Uterine smooth muscle cell (primary cell): ENCODE data around the gene SERPINB2. TPM values are rescaled to one million over a fixed set of nuclear protein-coding genes. Genes with fewer than 3 reads are reported as not detected.

Source experiments
- total RNA-seq: library from RNA; depleted of rRNA; stranded (reverse); fragments of >200 nt; gene quantifications from 2 replicates; pipeline ENCODE4 v1.2.3, GENCODE V29; 2014

SERPINB2 gene
- total RNA-seq = 2.4 and 3.1 TPM in 2 replicates

GRCh38 chr18:63887424-63887823 is at the start of gene SERPINB2:
TSS of gene SERPINB2 (plus strand) at chr18:63887705. CDS start at chr18:63891445, 3,740 bp downstream.

GRCh38 chr18:63907664-63908063 is 20.2 kb downstream of the SERPINB2 start, which contains the start of gene SERPINB10:
TSS of gene SERPINB10 (plus strand) at chr18:63907958. CDS start at chr18:63915511, 7,553 bp downstream.

GRCh38 chr18:63949068-63949737 is 61.7 kb downstream of the SERPINB2 start, which contains the start of gene HMSD:
TSS of gene HMSD (plus strand) at chr18:63949301. CDS start at chr18:63953456, 4,155 bp downstream.

Other genes starting within 250 kb of the SERPINB2 start
- not detected in 2 replicates for gene SERPINB4, start 243.4 kb upstream of the SERPINB2 start, total RNA-seq
- not detected in 2 replicates for gene SERPINB3, start 225.8 kb upstream of the SERPINB2 start, total RNA-seq
- gene SERPINB11, start 184.7 kb upstream of the SERPINB2 start, total RNA-seq = not detected in 2 replicates
- gene SERPINB7, start 112.3 kb upstream of the SERPINB2 start, total RNA-seq = 79.4 and 136 TPM in 2 replicates
- gene SERPINB10, start 20.3 kb downstream of the SERPINB2 start, total RNA-seq = 0.25 and 1.00 TPM in 2 replicates
- gene HMSD, start 61.6 kb downstream of the SERPINB2 start, total RNA-seq = 0.25 and 0.89 TPM in 2 replicates
- gene SERPINB8, start 82.4 kb downstream of the SERPINB2 start, total RNA-seq = 21.9 and 37.2 TPM in 2 replicates